HG03460 (cell line): ENCODE measurements around the gene F2.

ENCODE experiments used
- ATAC-seq: cut with Tn5 transposase; IDR thresholded peaks from one replicate; pipeline ENCODE4 v1.9.1; 2021; ENCODE audit not compliant: unreplicated experiment

F2 gene

GRCh38 chr11:46738887-46739286, 19.9 kb downstream of the F2 start:
- no peak for ATAC-seq

DNA sequence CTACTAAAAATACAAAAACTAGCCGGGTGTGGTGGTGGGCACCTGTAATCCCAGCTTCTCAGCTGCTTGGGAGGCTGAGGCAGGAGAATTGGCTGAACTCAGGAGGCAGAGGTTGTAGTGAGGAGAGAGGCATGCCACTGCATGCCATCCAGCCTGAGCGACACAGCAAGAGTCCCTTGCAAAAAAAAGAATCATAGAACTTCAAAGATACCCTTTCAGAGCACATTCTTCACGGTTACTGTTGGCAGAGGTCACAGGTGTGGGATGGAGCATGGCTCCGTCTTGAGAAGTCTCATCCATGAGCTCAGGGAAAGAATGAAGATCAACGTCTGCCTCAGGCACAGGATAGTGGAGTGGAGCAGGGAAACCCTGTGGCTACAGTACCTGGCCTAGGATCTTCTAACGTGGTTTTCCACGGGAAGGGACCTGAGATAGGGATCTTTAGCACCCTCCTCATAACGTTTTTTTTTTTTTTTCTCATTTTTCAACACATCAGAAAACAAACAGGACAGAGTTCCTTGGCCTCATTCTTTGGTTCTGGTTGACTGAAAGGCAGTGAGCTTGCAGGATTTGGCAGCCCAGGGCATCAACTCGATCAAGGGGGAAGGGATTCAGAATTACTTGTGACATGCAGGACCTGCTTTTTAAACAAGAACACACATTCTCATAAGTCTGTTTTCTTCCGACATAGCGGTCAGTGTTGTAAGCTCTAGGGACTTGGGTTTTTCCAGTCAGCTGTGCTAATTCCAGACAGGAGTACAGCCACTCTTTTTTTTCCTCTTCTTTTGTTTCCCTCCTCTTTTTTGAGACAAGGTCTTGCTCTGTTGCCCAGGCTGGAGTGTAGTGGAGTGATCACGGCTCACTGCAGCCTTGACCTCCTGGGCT, 22.8 kb downstream of the F2 start:
- no peak for ATAC-seq

GRCh38 chr11:46743043-46743442, 24.0 kb downstream of the F2 start:
- ATAC-seq: no peak

DNA sequence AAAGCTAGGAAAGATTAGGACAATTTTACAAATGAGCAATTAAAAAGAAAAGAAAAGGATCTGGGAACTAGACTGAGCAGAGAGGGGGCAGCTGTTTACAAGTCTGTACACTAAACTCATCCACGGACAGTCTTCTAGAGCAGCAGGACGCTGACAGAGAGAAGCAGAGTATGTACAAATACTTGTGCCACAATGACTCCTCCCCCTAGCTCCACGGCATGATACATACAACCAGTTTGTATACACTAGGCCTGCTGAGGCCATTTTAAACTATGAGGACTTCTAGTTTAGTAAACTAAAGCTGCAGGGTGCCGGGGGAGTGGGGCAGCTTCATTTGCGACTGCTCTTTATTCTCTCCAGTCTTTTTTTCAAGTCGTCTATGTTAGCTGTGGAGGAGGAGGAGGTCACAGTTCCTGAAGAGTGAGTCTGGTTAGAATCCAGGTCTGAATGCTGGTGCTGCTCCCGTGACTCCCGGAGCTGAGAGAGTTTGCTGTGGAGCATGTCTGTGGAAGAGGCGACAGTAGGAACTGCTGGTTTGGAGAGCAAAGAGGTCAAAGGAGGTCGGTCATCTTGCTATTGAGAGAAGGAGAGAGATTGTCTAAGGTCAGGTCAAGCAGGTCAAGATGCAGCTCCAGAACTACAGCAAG, 24.8 kb downstream of the F2 start:
- no peak for ATAC-seq

DNA sequence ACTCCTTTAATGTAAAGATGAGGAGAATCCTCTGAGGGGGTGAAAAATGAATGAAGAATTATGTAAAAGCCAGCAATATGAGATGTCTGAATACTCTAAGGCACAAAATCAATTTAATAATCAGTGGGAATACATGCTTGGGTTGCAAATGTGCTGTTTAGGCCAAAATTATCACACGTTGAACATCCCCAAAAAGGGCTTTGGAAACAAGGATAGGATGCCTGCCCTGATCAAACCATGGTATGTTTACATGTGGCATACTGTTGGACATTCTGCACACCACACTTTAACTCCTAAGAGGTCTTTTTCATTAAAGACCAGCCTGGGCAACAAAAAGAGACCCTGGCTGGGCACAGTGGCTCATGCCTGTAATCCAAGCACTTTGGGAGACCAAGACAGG, 26.3 kb downstream of the F2 start:
- no peak for ATAC-seq

- ATAC-seq: no peak
These were observed 27.0 kb downstream of the F2 start for GRCh38 chr11:46745995-46746394.

DNA sequence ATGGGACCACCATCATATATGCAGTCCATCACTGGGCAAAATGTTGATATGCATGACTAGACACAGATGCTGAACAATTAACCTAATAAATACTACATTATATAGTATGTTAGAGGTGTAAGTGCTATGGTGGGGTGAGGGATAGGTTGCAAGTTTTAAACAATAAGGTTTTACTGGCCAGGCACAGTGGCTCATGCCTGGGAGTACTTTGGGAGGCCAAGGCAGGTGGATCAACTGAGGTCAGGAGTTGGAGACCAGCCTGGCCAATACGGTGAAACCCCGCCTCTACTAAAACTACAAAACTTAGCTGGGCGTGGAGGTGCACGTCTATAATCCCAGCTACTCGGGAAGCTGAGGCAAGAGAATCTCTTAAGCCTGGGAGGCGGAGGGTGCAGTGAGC, 28.1 kb downstream of the F2 start:
- ATAC-seq: no peak

- no peak for ATAC-seq
These were observed 36.9 kb downstream of the F2 start for GRCh38 chr11:46755962-46756361.

- ATAC-seq: no peak
These were observed 40.2 kb downstream of the F2 start for GRCh38 chr11:46759196-46759595.

- no peak for ATAC-seq
These were observed 41.6 kb downstream of the F2 start for GRCh38 chr11:46760429-46761128.

GRCh38 chr11:46761807-46762206, 42.8 kb downstream of the F2 start:
- ATAC-seq: no peak

DNA sequence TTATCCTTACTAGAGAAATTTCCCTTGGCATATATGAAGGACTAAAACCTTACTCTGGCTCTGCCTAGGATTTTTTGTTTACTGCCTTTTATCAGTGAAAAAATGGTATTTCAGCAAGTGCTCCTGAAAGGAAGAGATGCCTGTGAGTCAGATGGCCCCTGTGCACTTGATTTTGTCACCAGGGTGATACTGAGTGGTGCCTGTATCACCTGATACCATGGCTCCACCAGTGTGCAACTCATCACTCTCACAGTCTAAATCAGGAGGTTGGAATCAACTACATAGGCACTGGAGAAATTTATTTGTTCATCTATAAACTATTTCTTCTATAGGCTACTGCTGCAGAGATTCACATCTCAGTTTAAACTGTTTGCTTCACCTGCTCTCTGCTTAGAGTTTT, 43.2 kb downstream of the F2 start:
- ATAC-seq: no peak

DNA sequence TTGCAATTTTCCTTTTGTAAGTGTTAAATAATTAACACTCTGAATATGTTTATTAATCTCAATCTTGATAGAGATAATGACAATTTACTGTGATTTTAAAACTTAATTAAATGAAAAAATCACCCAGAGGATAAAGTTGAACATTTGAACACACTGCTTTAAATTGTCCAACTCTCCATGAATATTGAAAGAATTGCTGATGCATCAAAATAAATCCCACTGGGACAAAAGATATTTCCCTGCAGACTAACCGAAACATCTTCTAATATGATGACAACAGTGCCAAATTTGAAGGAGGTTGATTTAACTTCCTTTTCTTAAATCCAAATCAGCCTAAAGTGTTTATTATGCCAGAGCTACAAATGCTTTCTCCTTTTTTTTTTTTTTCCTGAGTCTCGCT, 47.6 kb downstream of the F2 start:
- ATAC-seq: no peak

GRCh38 chr11:46769636-46770221, 50.7 kb downstream of the F2 start:
- ATAC-seq: no peak

DNA sequence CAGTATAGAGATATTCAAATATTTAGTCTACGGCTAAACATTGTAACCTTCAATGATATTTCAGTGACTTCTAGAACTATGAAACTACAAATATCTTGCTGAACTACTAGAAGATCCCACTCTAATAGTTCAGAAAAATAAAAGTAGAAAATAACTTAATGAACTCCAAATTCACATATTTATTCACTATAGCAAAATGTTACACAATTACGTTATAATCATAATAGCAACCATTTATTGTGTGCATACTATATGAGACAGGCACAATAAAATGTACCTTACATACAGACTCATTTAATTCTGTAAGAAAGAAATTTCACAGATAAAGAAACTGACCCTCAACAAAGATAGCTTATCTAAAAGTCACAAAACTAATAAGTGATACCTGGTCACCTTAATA, 57.9 kb downstream of the F2 start:
- no peak for ATAC-seq

- ATAC-seq: no peak
These were observed 59.4 kb downstream of the F2 start for GRCh38 chr11:46778416-46778815.
